K562 (cell line): Measurements from ENCODE around the gene CTTNBP2. TPM values are rescaled to one million over a fixed set of nuclear protein-coding genes. Genes with fewer than 3 reads are reported as not detected.

Experiments used
- ATAC-seq: fragments of 200-7000 bp; cut with Tn5 transposase; 3 replicates; pipeline ENCODE4 v1.9.1; 2020; ENCODE audit warnings: moderate library complexity
- BruUV-seq: library from RNA; stranded (reverse); fragments of 400-500 nt; replicated peaks from 2 replicates; lab custom pipeline; 2021; lab: Mats Ljungman, UMichigan
- CTCF ChIA-PET: fragments of 300-600 bp; formaldehyde crosslinking; extraction: SDS; loops from one replicate; lab custom pipeline; 2021; ENCODE audit warnings: low intra/inter-chr PET ratio; lab: Yijun Ruan, JAX
- POLR2A ChIA-PET: fragments of 300-600, 350-650 bp; sonication (Branson Sonifier 250); formaldehyde crosslinking; extraction: SDS; loops from one replicate; lab custom pipeline; 2021; ENCODE audit warnings: antibody characterized with exemption, inconsistent platforms; lab: Yijun Ruan, JAX
- DNase-seq, 4 experiments: peaks; one replicate each; pipeline versions ENCODE4 v3.0.0 to v3.0.0-alpha.2; 2011 to 2018; ENCODE audit warnings: low spot score in 3 of 4, mixed read lengths in 3 of 4; ENCODE audit errors: extremely low read depth in 1 of 4
- FAIRE-seq: peaks from 2 replicates; lab custom pipeline; 2011; peaks lifted over from hg19 to GRCh38; lab: Jason Lieb, UNC
- H2AFZ ChIP-seq: 2 replicates; pipeline ENCODE4 v1.6.0; 2011; ENCODE audit warnings: low read depth, low read length, control low read depth, inconsistent platforms
- H3K27ac ChIP-seq: fragments of 200-600 bp; 3 replicates; pipeline ENCODE4 v1.8.0; 2011; ENCODE audit warnings: low read depth, mild to moderate bottlenecking, control low read depth, inconsistent platforms, low read length, moderate library complexity, mixed read lengths; ENCODE audit errors: extremely low read depth
- H3K27me3 ChIP-seq, 2 experiments: fragments of 300-600 bp in 1 of 2; 2 replicates in 1 of 2; 3 replicates in 1 of 2; pipeline versions ENCODE4 v1.6.0 to v1.8.0; 2011; ENCODE audit warnings: inconsistent platforms in 2 of 2, low read length in 2 of 2, mild to moderate bottlenecking in 1 of 2, mixed read lengths in 1 of 2, moderate library complexity in 1 of 2; ENCODE audit not compliant: control insufficient read depth in 2 of 2, insufficient read depth in 2 of 2
- H3K36me3 ChIP-seq: fragments of 300-600 bp; 3 replicates; pipeline ENCODE4 v1.8.0; 2011; ENCODE audit warnings: mild to moderate bottlenecking, low read length, inconsistent platforms; ENCODE audit not compliant: control insufficient read depth, insufficient read depth
- H3K4me1 ChIP-seq, 2 experiments: fragments of 200-600 bp in 1 of 2; replicated peaks in 1 of 2; 2 replicates in 1 of 2; 3 replicates in 1 of 2; pipeline versions ENCODE4 v1.5.1 to v1.8.0; 2011; ENCODE audit warnings: inconsistent platforms in 2 of 2, low read length in 2 of 2, mild to moderate bottlenecking in 1 of 2, mixed read lengths in 1 of 2, moderate library complexity in 1 of 2; ENCODE audit not compliant: control insufficient read depth in 2 of 2, insufficient read depth in 2 of 2
- H3K4me2 ChIP-seq: 2 replicates; pipeline ENCODE4 v1.6.1; 2011; ENCODE audit warnings: low read length, control low read depth, inconsistent platforms, mixed read lengths; ENCODE audit not compliant: insufficient read depth
- H3K4me3 ChIP-seq: fragments of 200-600 bp; sonication (generic), shearing (Covaris generic); 2 replicates; pipeline ENCODE4 v1.5.1; 2016; ENCODE audit warnings: control low read depth, inconsistent platforms
- H3K79me2 ChIP-seq: fragments of 200-600 bp; 3 replicates; pipeline ENCODE4 v1.8.0; 2011; ENCODE audit warnings: low read length, inconsistent platforms; ENCODE audit not compliant: control insufficient read depth, insufficient read depth
- H3K9ac ChIP-seq, 2 experiments: 2 replicates each; pipeline versions ENCODE4 v1.6.0 to v1.6.1; 2011; ENCODE audit warnings: low read depth in 2 of 2, low read length in 2 of 2, control low read depth in 1 of 2, inconsistent platforms in 1 of 2, mild to moderate bottlenecking in 1 of 2, mixed read lengths in 1 of 2; ENCODE audit not compliant: insufficient read depth in 1 of 2
- H3K9me1 ChIP-seq: one replicate; pipeline ENCODE4 v1.6.0; 2011; ENCODE audit warnings: inconsistent platforms, mild to moderate bottlenecking, low read length, moderate library complexity; ENCODE audit not compliant: control insufficient read depth, insufficient read depth
- H3K9me3 ChIP-seq: replicated peaks from 2 replicates; pipeline ENCODE4 v1.5.1; 2011; ENCODE audit warnings: low read depth, low read length, inconsistent platforms; ENCODE audit not compliant: control insufficient read depth, insufficient read depth
- H4K20me1 ChIP-seq: replicated peaks from 2 replicates; pipeline ENCODE4 v1.6.1; 2011; ENCODE audit warnings: low read length, inconsistent platforms, mixed read lengths; ENCODE audit not compliant: control insufficient read depth, insufficient read depth
- C11orf30 ChIP-seq: fragments of 450-650 bp; IDR thresholded peaks from 2 replicates; pipeline ENCODE4 v1.6.1; 2016; ENCODE audit warnings: low read depth, mild to moderate bottlenecking
- MAFF ChIP-seq: IDR thresholded peaks from 2 replicates; pipeline ENCODE4 v1.6.1; 2012; ENCODE audit warnings: low read length, improper control_type of control experiment
- MAFG ChIP-seq: fragments of 450-650 bp; conservative IDR thresholded peaks from 2 replicates; pipeline ENCODE4 v1.6.1; 2016; ENCODE audit warnings: missing genetic modification characterization, missing compliant biosample characterization
- MAFK ChIP-seq: IDR thresholded peaks from 2 replicates; pipeline ENCODE4 v1.6.1; 2011; ENCODE audit warnings: low read length, improper control_type of control experiment
- NFRKB ChIP-seq: fragments of 450-650 bp; IDR thresholded peaks from 2 replicates; pipeline ENCODE4 v1.6.1; 2016; ENCODE audit warnings: low read depth
- TCF3 ChIP-seq: sonication (generic); formaldehyde crosslinking; IDR thresholded peaks from 2 replicates; pipeline ENCODE4 v1.4.0; 2020; ENCODE audit warnings: mild to moderate bottlenecking, missing genetic modification reagents
- TOE1 ChIP-seq, 2 experiments: fragments of 450-650 bp in 1 of 2; sonication (generic) in 1 of 2; formaldehyde crosslinking in 1 of 2; IDR thresholded peaks; 2 replicates each; pipeline versions ENCODE4 v1.7.1 to v1.8.0; 2016 to 2022; ENCODE audit warnings: borderline replicate concordance in 2 of 2, mild to moderate bottlenecking in 2 of 2, antibody characterized with exemption in 1 of 2, inconsistent platforms in 1 of 2, low read depth in 1 of 2, missing genetic modification reagents in 1 of 2, moderate library complexity in 1 of 2
- ZNF316 ChIP-seq: fragments of 450-650 bp; IDR thresholded peaks from 2 replicates; pipeline ENCODE4 v1.6.1; 2016
- WGBS: fragments of 100-300 bp; shearing (Covaris generic); methylation state at CpG from one replicate; pipeline ENCODE4 v1.1.6; 2016; ENCODE audit warnings: low coverage, mixed read lengths; ENCODE audit not compliant: insufficient coverage; ENCODE audit errors: missing lambda C conversion rate; 5-methylcytosine and 5-hydroxymethylcytosine counted together
- in situ Hi-C: fragments of 300-500 bp; cut with MboI; formaldehyde crosslinking; loops from 4 replicates; pipeline ENCODE4 v1.15.0; 2018; ENCODE audit warnings: inconsistent platforms, mixed read lengths
- intact Hi-C: fragments of 100-400 bp; cut with micrococcal nuclease; formaldehyde crosslinking; loops from 2 replicates; pipeline ENCODE4 v1.14.2; 2022
- polyA plus RNA-seq, 8 experiments: library from polyadenylated mRNA; depleted of rRNA in 4 of 8; stranded (reverse) in 5 of 8; unstranded in 3 of 8; fragments of >200 nt; fragmentation: Nextera tagmentation in 2 of 8; fragmentation: Illumina TruSeq in 1 of 8; extraction: Ambion mirVana in 2 of 8; extraction: Trizol in 1 of 8; gene quantifications; 2 replicates each; pipeline versions ENCODE4 v1.2.1 to v1.2.3, GENCODE V29; 2011 to 2014; ENCODE audit warnings: inconsistent platforms in 1 of 8, missing spikeins in 1 of 8
- total RNA-seq, 7 experiments: library from RNA; depleted of rRNA in 6 of 7; stranded (reverse); fragments of >200 nt in 6 of 7; fragmentation: Illumina TruSeq in 2 of 7; extraction: Trizol in 2 of 7; gene quantifications; 2 replicates each; pipeline versions ENCODE4 v1.2.1 to v1.2.3, GENCODE V29; 2011 to 2021; ENCODE audit warnings: low replicate concordance in 1 of 7
- TF ChIP-seq, protein P1 (sequence below): fragments of 450-650 bp; conservative IDR thresholded peaks from 2 replicates; pipeline ENCODE4 v1.6.1; 2016; ENCODE audit warnings: missing genetic modification characterization, low read depth, mild to moderate bottlenecking, control low read depth, missing compliant biosample characterization
- TF ChIP-seq, protein P2 (sequence below): IDR thresholded peaks from 2 replicates; pipeline ENCODE4 v1.6.1; 2014; ENCODE audit warnings: antibody characterized with exemption

Gene CTTNBP2
- total and polyA plus RNA-seq, 9 of the 15 experiments (the other 6 are each of a cell fraction or from before 2014, with no cell fraction given) = 0.05 TPM; not detected in 8

- TF ChIP-seq, protein P1, sequence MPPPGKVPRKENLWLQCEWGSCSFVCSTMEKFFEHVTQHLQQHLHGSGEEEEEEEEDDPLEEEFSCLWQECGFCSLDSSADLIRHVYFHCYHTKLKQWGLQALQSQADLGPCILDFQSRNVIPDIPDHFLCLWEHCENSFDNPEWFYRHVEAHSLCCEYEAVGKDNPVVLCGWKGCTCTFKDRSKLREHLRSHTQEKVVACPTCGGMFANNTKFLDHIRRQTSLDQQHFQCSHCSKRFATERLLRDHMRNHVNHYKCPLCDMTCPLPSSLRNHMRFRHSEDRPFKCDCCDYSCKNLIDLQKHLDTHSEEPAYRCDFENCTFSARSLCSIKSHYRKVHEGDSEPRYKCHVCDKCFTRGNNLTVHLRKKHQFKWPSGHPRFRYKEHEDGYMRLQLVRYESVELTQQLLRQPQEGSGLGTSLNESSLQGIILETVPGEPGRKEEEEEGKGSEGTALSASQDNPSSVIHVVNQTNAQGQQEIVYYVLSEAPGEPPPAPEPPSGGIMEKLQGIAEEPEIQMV (tag) = no peak
Observed at GRCh38 chr7:117764031-117764430, 109.2 kb downstream of the CTTNBP2 start (continued).

DNA sequence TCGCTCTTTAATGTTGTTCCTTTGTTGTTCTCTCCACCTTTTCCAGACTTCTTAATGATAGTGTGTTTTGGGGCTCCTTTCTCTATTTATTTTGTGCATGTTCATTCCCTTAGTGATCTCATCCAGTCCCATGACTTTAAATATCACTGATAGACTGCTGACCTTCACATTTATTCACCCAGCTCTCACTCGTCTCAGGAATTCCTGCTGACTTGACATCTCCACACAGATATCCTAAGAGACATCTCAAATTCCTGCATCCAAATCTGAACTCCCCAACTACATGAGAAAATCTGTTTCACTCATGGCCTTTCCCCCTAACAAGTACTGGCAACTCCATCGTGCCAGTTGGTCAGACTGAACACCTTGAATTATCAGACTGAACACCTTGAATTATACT lies 111.2 kb downstream of the CTTNBP2 start:
- in situ Hi-C loops = no loop called here

More for the DNA sequence above, 111.2 kb downstream of the CTTNBP2 start:
- ATAC-seq (no peak), FAIRE-seq (no peak), DNase-seq (no peak)
- Histone ChIP-seq H3K4me1 (0 out of 5 replicates have a peak, but pooled peaks cover 0 to 4% of the 10 kb centered on the region in 2 experiments), H3K9ac (no peak overlapping the region), H3K9me3 (no peaks in the 10 kb centered on the region), H3K4me2 (no peak overlapping the region), H4K20me1 (no peaks in the 10 kb centered on the region), H3K27ac (no peak overlapping the region), H2AFZ (no peak overlapping the region), H3K36me3 (no peaks in the 10 kb centered on the region), H3K79me2 (no peaks in the 10 kb centered on the region), H3K27me3 (no peaks in the 10 kb centered on the region), H3K9me1 (no peaks in the 10 kb centered on the region), H3K4me3 (no peak overlapping the region)
- ChIA-PET POLR2A (no interaction called here), CTCF (no interaction called here)
- 7% methylated on average over 3 of the region's 3 CpGs for WGBS
- no TSS peak for BruUV-seq
- no peak for TF ChIP-seq TOE1 (IDR thresholded peaks at IDR 0.05; ENCODE audit: borderline replicate concordance)
- no peak for TF ChIP-seq TOE1 (CRISPR knock-in tag; IDR thresholded peaks at IDR 0.05; ENCODE audit: borderline replicate concordance, low read depth)
- peak; percentile 66 for TF ChIP-seq ZNF316
- TF ChIP-seq TCF3 = no peak
- peak; percentile 23; the same call in 1 of the 2 replicates for TF ChIP-seq MAFF
- peak; percentile 38; the same call in 1 of the 2 replicates for TF ChIP-seq MAFG (tag)
- no peak for TF ChIP-seq NFRKB
- TF ChIP-seq C11orf30 = peak; percentile 63
- peak; percentile 32; the same call in 1 of the 2 replicates for TF ChIP-seq MAFK
- TF ChIP-seq, protein P2, sequence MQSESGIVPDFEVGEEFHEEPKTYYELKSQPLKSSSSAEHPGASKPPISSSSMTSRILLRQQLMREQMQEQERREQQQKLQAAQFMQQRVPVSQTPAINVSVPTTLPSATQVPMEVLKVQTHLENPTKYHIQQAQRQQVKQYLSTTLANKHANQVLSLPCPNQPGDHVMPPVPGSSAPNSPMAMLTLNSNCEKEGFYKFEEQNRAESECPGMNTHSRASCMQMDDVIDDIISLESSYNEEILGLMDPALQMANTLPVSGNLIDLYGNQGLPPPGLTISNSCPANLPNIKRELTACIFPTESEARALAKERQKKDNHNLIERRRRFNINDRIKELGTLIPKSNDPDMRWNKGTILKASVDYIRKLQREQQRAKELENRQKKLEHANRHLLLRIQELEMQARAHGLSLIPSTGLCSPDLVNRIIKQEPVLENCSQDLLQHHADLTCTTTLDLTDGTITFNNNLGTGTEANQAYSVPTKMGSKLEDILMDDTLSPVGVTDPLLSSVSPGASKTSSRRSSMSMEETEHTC = no peak
- intact Hi-C loops = no loop called here
